ENCODE data around the gene EMP3. TPM values are rescaled to one million over a fixed set of nuclear protein-coding genes. Genes with fewer than 3 reads are reported as not detected.
"Not testable (repeated sequence)": the region's sequence is repeated elsewhere in the genome, so short reads cannot be mapped to it uniquely, and the experiment has no call there.

The EMP3 gene
- total RNA-seq (ENCODE audit: insufficient read depth, low replicate concordance): 35.4 TPM

- DNase-seq (ENCODE audit: low spot score): peak; percentile 98
Observed at GRCh38 chr19:48325265-48325910, at the start of gene EMP3. Gene EMP3, plus strand, starts transcription at chr19:48325552. Its CDS starts 1,293 bp downstream, at chr19:48326845.

GRCh38 chr19:48279747-48280146 lies 45.6 kb upstream of the EMP3 start:
- no peak for DNase-seq (ENCODE audit: low spot score)

GRCh38 chr19:48283908-48284307 lies 41.4 kb upstream of the EMP3 start:
- DNase-seq (ENCODE audit: low spot score): peak; percentile 71

- peak; percentile 49 for DNase-seq (ENCODE audit: low spot score)
Observed at GRCh38 chr19:48284896-48285295, 40.5 kb upstream of the EMP3 start.

- DNase-seq (ENCODE audit: low spot score): no peak
Observed at GRCh38 chr19:48287748-48288147, 37.6 kb upstream of the EMP3 start.

GRCh38 chr19:48290401-48290770 lies 35.0 kb upstream of the EMP3 start:
- DNase-seq (ENCODE audit: low spot score): peak; percentile 65

GRCh38 chr19:48290771-48291488 lies 34.4 kb upstream of the EMP3 start:
- peak; percentile 81 for DNase-seq (ENCODE audit: low spot score)

GRCh38 chr19:48291489-48291815 lies 33.9 kb upstream of the EMP3 start:
- DNase-seq (ENCODE audit: low spot score): not testable (repeated sequence)

- DNase-seq (ENCODE audit: low spot score): no peak
Observed at GRCh38 chr19:48292798-48293197, 32.6 kb upstream of the EMP3 start.

- no peak for DNase-seq (ENCODE audit: low spot score)
Observed at GRCh38 chr19:48295458-48295857, 29.9 kb upstream of the EMP3 start.

GRCh38 chr19:48296963-48297734 lies 28.2 kb upstream of the EMP3 start:
- no peak for DNase-seq (ENCODE audit: low spot score)

GRCh38 chr19:48297975-48298374 lies 27.4 kb upstream of the EMP3 start:
- no peak for DNase-seq (ENCODE audit: low spot score)

- DNase-seq (ENCODE audit: low spot score): no peak
Observed at GRCh38 chr19:48301886-48302599, 23.3 kb upstream of the EMP3 start.

GRCh38 chr19:48302600-48302959 lies 22.8 kb upstream of the EMP3 start:
- DNase-seq (ENCODE audit: low spot score): no peak

- no peak for DNase-seq (ENCODE audit: low spot score)
Observed at GRCh38 chr19:48303367-48303766, 22.0 kb upstream of the EMP3 start.

GRCh38 chr19:48303866-48304265 lies 21.5 kb upstream of the EMP3 start:
- DNase-seq (ENCODE audit: low spot score): no peak

GRCh38 chr19:48308631-48309586 lies 16.4 kb upstream of the EMP3 start:
- peak; percentile 81 for DNase-seq (ENCODE audit: low spot score)

- not testable (repeated sequence) for DNase-seq (ENCODE audit: low spot score)
Observed at GRCh38 chr19:48309731-48310130, 15.6 kb upstream of the EMP3 start.

GRCh38 chr19:48310227-48310626 lies 15.1 kb upstream of the EMP3 start:
- peak; percentile 20 for DNase-seq (ENCODE audit: low spot score)

GRCh38 chr19:48311384-48311783 lies 14.0 kb upstream of the EMP3 start:
- no peak for DNase-seq (ENCODE audit: low spot score)

- DNase-seq (ENCODE audit: low spot score): no peak
Observed at GRCh38 chr19:48315712-48316111, 9.6 kb upstream of the EMP3 start.
